Measurements from ENCODE around the gene EEF1A2.

DNA sequence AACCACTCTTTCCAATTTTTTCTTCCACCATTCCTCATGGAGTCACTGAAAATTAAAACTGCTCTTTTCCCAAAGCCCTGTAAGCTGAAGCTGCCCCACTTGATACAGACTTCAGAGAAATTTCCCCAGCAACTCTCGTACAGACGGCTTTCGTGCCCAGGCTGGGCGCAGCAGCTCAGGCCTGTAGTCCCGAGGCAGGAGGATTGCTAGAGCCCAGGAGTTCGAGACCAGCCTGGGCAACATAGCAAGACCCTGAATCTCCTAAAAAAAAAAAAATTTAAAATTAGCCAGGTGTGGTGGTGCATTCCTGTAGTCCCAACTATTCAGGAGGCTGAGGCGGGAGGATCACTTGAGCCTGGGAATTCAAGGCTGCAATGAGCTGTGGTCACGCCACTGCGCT is 28.3 kb upstream of the EEF1A2 start:
- TF ChIP-seq FOXK2 (IDR thresholded peaks at IDR 0.05) (no peak), CTBP1 (IDR thresholded peaks at IDR 0.05; ENCODE audit: borderline replicate concordance) (no peak)

Data from HEK293T (cell line).